ENCODE measurements around the gene C14orf93.

- no peak for TF ChIP-seq POLR2AphosphoS5 (IDR thresholded peaks at IDR 0.05; ENCODE audit: insufficient read depth in 1 of 2, low read depth in 1 of 2)
- TF ChIP-seq CTCF (IDR thresholded peaks at IDR 0.05): no peak
Observed at GRCh38 chr14:22971152-22971551, 38.8 kb downstream of the C14orf93 start.
